SIG-M5 treated with dmso at 0.1 percent for 504 hours (cell line): ENCODE results near the gene AQP3.
"Not testable (repeated sequence)": the region's sequence is repeated elsewhere in the genome, so short reads cannot be mapped to it uniquely, and the experiment has no call there.

Experiments used
- DNase-seq: peaks from one replicate; lab custom pipeline; 2025; ENCODE audit not compliant: unreplicated experiment; lab: John Stamatoyannopoulos, UW

Gene AQP3

GRCh38 chr9:33443464-33444154, 3.8 kb downstream of the AQP3 start:
- no peak for DNase-seq

- peak; percentile 26 for DNase-seq
Observed at GRCh38 chr9:33443047-33443446, 4.3 kb downstream of the AQP3 start.

- DNase-seq, result no peak
Observed at GRCh38 chr9:33442125-33442524, 5.3 kb downstream of the AQP3 start.

GRCh38 chr9:33440609-33441008, 6.8 kb downstream of the AQP3 start:
- DNase-seq, result no peak

- DNase-seq, result no peak
Observed at GRCh38 chr9:33440204-33440603, 7.2 kb downstream of the AQP3 start.

- no peak for DNase-seq
Observed at GRCh38 chr9:33439731-33440130, 7.7 kb downstream of the AQP3 start.

- DNase-seq, result no peak
Observed at GRCh38 chr9:33438926-33439680, 8.3 kb downstream of the AQP3 start.

GRCh38 chr9:33437898-33438297, 9.5 kb downstream of the AQP3 start:
- DNase-seq, result peak; percentile 19

GRCh38 chr9:33437205-33437604, 10.2 kb downstream of the AQP3 start:
- DNase-seq, result no peak

GRCh38 chr9:33436445-33436844, 10.9 kb downstream of the AQP3 start:
- no peak for DNase-seq

- no peak for DNase-seq
Observed at GRCh38 chr9:33435821-33436277, 11.5 kb downstream of the AQP3 start.

GRCh38 chr9:33434317-33435105, 12.9 kb downstream of the AQP3 start:
- no peak for DNase-seq

GRCh38 chr9:33433871-33434270, 13.5 kb downstream of the AQP3 start:
- no peak for DNase-seq

- no peak for DNase-seq
Observed at GRCh38 chr9:33431420-33431819, 16.0 kb downstream of the AQP3 start.

- no peak for DNase-seq
Observed at GRCh38 chr9:33430942-33431341, 16.5 kb downstream of the AQP3 start.

GRCh38 chr9:33429256-33429985, 18.0 kb downstream of the AQP3 start:
- DNase-seq, result no peak

- DNase-seq, result no peak
Observed at GRCh38 chr9:33426843-33427293, 20.5 kb downstream of the AQP3 start.

- no peak for DNase-seq
Observed at GRCh38 chr9:33425128-33425533, 22.3 kb downstream of the AQP3 start.

- not testable (repeated sequence) for DNase-seq
Observed at GRCh38 chr9:33424492-33424891, 22.9 kb downstream of the AQP3 start.

GRCh38 chr9:33424043-33424442, 23.4 kb downstream of the AQP3 start:
- not testable (repeated sequence) for DNase-seq
